H1 (cell line): Measurements from ENCODE around the gene GADL1. TPM values are rescaled to one million over a fixed set of nuclear protein-coding genes. Genes with fewer than 3 reads are reported as not detected.

Experiments
- BRCA1 ChIP-seq: IDR thresholded peaks from 2 replicates; pipeline ENCODE4 v1.6.1; 2012; ENCODE audit warnings: low read depth, low read length, improper control_type of control experiment
- CHD1 ChIP-seq: IDR thresholded peaks from 2 replicates; pipeline ENCODE4 v1.6.1; 2012; ENCODE audit warnings: low read depth, low read length, improper control_type of control experiment
- PHF8 ChIP-seq: fragments of 200-600 bp; sonication (generic); conservative IDR thresholded peaks from 2 replicates; pipeline ENCODE4 v1.7.1; 2012; ENCODE audit warnings: low read depth, mild to moderate bottlenecking, inconsistent platforms, low read length, moderate library complexity
- POLR2A ChIP-seq, 2 experiments: IDR thresholded peaks; 1 replicate in 1 of 2; 2 replicates in 1 of 2; pipeline ENCODE4 v1.6.1; 2011; ENCODE audit warnings: low read depth in 2 of 2, low read length in 2 of 2, mild to moderate bottlenecking in 2 of 2; ENCODE audit errors: control extremely low read depth in 1 of 2
- RAD21 ChIP-seq, 2 experiments: IDR thresholded peaks in 1 of 2; conservative IDR thresholded peaks in 1 of 2; 2 replicates each; pipeline ENCODE4 v1.6.1; 2011; ENCODE audit warnings: low read depth in 2 of 2, low read length in 2 of 2, improper control_type of control experiment in 1 of 2, inconsistent platforms in 1 of 2, mild to moderate bottlenecking in 1 of 2, moderate library complexity in 1 of 2
- TAF7 ChIP-seq: optimal IDR thresholded peaks from 2 replicates; pipeline ENCODE3; 2011; ENCODE audit warnings: low read depth, mild to moderate bottlenecking, inconsistent platforms, low read length, moderate library complexity, borderline replicate concordance
- TCF12 ChIP-seq: IDR thresholded peaks from 2 replicates; pipeline ENCODE4 v1.6.1; 2011; ENCODE audit warnings: low read depth, mild to moderate bottlenecking, low read length
- polyA plus RNA-seq, 7 experiments: library from polyadenylated mRNA; depleted of rRNA in 3 of 7; stranded (reverse) in 5 of 7; unstranded in 2 of 7; fragments of >200 nt in 5 of 7; fragments of 200-250 nt in 2 of 7; gene quantifications; 1 replicate in 5 of 7; 2 replicates in 1 of 7; 4 replicates in 1 of 7; pipeline versions ENCODE4 v1.2.1 to v1.2.3, GENCODE V29; 2011 to 2013; ENCODE audit warnings: missing spikeins in 2 of 7, mixed read lengths in 2 of 7
- total RNA-seq: library from RNA; stranded (reverse); fragmentation: NEBNext Ultra II Directional; extraction: Animal tissue kit (Norgen Biotek cat#: 25700); gene quantifications from 2 replicates; pipeline ENCODE4 v1.2.1, GENCODE V29; 2021

The GADL1 gene
- total and polyA plus RNA-seq, 2 of the 8 experiments (the other 6 are each of a cell fraction or from before 2014, with no cell fraction given): 0.03 to 0.30 TPM

DNA sequence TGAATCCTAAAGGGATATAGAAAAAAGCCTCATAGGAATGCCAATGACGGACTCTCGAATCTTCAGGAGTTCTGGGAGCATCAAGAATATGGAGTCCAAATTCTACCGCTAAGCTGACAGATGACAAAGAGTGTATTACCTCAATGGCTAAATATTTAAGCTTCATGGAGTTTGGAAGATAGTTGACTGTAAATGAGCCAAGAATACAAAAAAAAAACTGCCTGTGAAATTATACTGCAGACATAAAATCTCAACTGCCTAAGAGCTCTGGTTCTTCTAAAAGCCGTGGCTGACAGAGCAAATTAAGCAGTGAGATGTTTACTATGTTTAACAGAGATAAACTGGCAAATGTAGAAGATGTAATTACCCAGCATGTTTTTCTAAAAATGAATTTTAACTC is 140.0 kb downstream of the GADL1 start (continued):
- TF ChIP-seq PHF8: no peak
- TF ChIP-seq POLR2A (IDR thresholded peaks at IDR 0.05; ENCODE audit: control extremely low read depth in 1 of 2, low read depth in 2 of 2, low read length in 2 of 2): no peak
- TF ChIP-seq TAF7: no peak
- no peak for TF ChIP-seq TCF12
- TF ChIP-seq BRCA1: no peak
- no peak for TF ChIP-seq RAD21 (IDR thresholded peaks at IDR 0.05 in 1 of 2, conservative IDR thresholded peaks at IDR 0.05 in 1 of 2; ENCODE audit: low read depth in 2 of 2, low read length in 2 of 2)
- TF ChIP-seq CHD1: no peak
